H1 (cell line): ENCODE data around the gene URB2. TPM values are rescaled to one million over a fixed set of nuclear protein-coding genes. Genes with fewer than 3 reads are reported as not detected.

Experiments used
- ATF2 ChIP-seq: IDR thresholded peaks from 2 replicates; pipeline ENCODE4 v1.6.1; 2012; ENCODE audit warnings: low read length, inconsistent platforms
- polyA plus RNA-seq, 7 experiments: library from polyadenylated mRNA; depleted of rRNA in 3 of 7; stranded (reverse) in 5 of 7; unstranded in 2 of 7; fragments of >200 nt in 5 of 7; fragments of 200-250 nt in 2 of 7; gene quantifications; 1 replicate in 5 of 7; 2 replicates in 1 of 7; 4 replicates in 1 of 7; pipeline versions ENCODE4 v1.2.1 to v1.2.3, GENCODE V29; 2011 to 2013; ENCODE audit warnings: missing spikeins in 2 of 7, mixed read lengths in 2 of 7
- total RNA-seq: library from RNA; stranded (reverse); fragmentation: NEBNext Ultra II Directional; extraction: Animal tissue kit (Norgen Biotek cat#: 25700); gene quantifications from 2 replicates; pipeline ENCODE4 v1.2.1, GENCODE V29; 2021

Gene URB2
- total and polyA plus RNA-seq, 2 of the 8 experiments (the other 6 are each of a cell fraction or from before 2014, with no cell fraction given) = 13.7 to 33.0 TPM

- no peak for TF ChIP-seq ATF2
- TF ChIP-seq, all 59 proteins: peak for 0
Measured at GRCh38 chr1:229671310-229671709, 45.3 kb downstream of the URB2 start (continued).
